ENCODE measurements around the gene SLC44A1. TPM values are rescaled to one million over a fixed set of nuclear protein-coding genes. Genes with fewer than 3 reads are reported as not detected.

SLC44A1 gene
- total RNA-seq, 1 donor from 2014 or later: 48.7 TPM

DNA sequence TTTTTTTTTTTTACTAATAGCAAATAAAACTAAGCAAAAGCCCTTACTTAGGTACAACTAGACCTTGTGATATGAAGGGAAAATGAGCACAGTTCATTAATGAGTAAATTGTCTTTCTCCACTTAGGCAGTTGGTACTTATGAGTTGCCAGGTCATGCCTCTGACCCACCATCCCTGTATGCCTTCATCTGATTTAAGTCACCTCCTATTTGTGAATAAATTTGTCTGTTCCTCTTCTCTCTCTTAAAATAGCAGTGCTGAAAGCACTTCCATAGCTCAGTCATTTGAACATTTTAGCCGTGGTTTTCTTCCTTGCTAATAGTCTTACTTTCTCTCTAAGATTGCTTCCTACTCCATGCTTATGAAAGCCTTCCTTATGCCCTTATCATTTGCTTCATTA is 61.4 kb downstream of the SLC44A1 start:
- DNase-seq (ENCODE audit: low spot score, unreplicated experiment): no peak
- Mint-ChIP-seq H3K9me3 (ENCODE audit: low read depth) (no peaks in the 10 kb centered on the region), H3K36me3 (ENCODE audit: insufficient read depth) (peaks cover 9% of the 10 kb centered on the region), H3K4me3 (ENCODE audit: low read depth) (no peak overlapping the region), H3K4me1 (ENCODE audit: low read depth) (peaks cover 31% of the 10 kb centered on the region), H3K27ac (no peak overlapping the region), H3K27me3 (no peaks in the 10 kb centered on the region)
- no peak for TF ChIP-seq CTCF (IDR thresholded peaks at IDR 0.05; ENCODE audit: unreplicated experiment)

- Mint-ChIP-seq H3K36me3 (ENCODE audit: insufficient read depth) (peaks cover 9% of the 10 kb centered on the region), H3K4me3 (ENCODE audit: low read depth) (no peak overlapping the region), H3K9me3 (ENCODE audit: low read depth) (no peaks in the 10 kb centered on the region), H3K27me3 (no peaks in the 10 kb centered on the region), H3K27ac (no peak overlapping the region), H3K4me1 (ENCODE audit: low read depth) (peaks cover 31% of the 10 kb centered on the region)
- no peak for DNase-seq (ENCODE audit: low spot score, unreplicated experiment)
- no peak for TF ChIP-seq CTCF (IDR thresholded peaks at IDR 0.05; ENCODE audit: unreplicated experiment)
Observed at GRCh38 chr9:105306351-105307140, 62.1 kb downstream of the SLC44A1 start.

DNA sequence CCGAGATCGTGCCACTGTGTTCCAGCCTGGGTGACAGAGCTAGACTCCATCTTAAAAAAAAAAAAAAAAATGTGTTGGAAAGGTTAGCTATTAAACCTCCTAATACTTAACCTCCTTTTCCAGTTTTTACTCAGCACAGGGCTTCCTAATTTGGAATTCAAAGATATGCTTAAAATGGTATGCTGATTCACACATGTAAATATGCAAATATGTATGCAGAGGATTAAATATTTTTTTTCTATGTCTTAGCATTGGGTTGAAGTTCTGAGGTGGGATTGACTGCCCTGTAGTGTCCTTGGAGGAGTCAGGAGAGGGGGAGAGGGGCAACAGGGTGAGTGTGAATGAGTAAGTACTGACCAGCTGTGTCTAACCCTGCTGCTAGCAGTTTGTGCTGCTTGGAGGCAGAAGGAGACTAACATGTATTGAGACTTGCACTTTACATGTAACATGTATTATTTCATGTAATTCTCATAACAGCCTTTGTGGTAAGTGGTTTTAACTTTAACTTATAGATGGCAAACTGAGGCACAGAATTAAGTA is 63.2 kb downstream of the SLC44A1 start:
- no peaks in the 10 kb centered on the region for H3K27me3 Mint-ChIP-seq
- peaks cover 33% of the 10 kb centered on the region for H3K4me1 Mint-ChIP-seq (ENCODE audit: low read depth)
- H3K27ac Mint-ChIP-seq: peak overlapping the region; percentile 54
- peaks cover 12% of the 10 kb centered on the region for H3K36me3 Mint-ChIP-seq (ENCODE audit: insufficient read depth)
- no peak for DNase-seq (ENCODE audit: low spot score, unreplicated experiment)
- TF ChIP-seq CTCF (IDR thresholded peaks at IDR 0.05; ENCODE audit: unreplicated experiment): no peak
- H3K4me3 Mint-ChIP-seq (ENCODE audit: low read depth): no peak overlapping the region
- H3K9me3 Mint-ChIP-seq (ENCODE audit: low read depth): no peaks in the 10 kb centered on the region

GRCh38 chr9:105308461-105309341 is 64.2 kb downstream of the SLC44A1 start:
- Mint-ChIP-seq H3K27ac (peak overlapping the region; percentile 34), H3K4me3 (ENCODE audit: low read depth) (no peak overlapping the region), H3K27me3 (no peaks in the 10 kb centered on the region), H3K9me3 (ENCODE audit: low read depth) (no peaks in the 10 kb centered on the region), H3K4me1 (ENCODE audit: low read depth) (peaks cover 37% of the 10 kb centered on the region), H3K36me3 (ENCODE audit: insufficient read depth) (peaks cover 6% of the 10 kb centered on the region)
- no peak for TF ChIP-seq CTCF (IDR thresholded peaks at IDR 0.05; ENCODE audit: unreplicated experiment)
- no peak for DNase-seq (ENCODE audit: low spot score, unreplicated experiment)

- H3K27me3 Mint-ChIP-seq: no peaks in the 10 kb centered on the region
- H3K36me3 Mint-ChIP-seq (ENCODE audit: insufficient read depth): peaks cover 5% of the 10 kb centered on the region
- peaks cover 35% of the 10 kb centered on the region for H3K4me1 Mint-ChIP-seq (ENCODE audit: low read depth)
- no peak overlapping the region for H3K27ac Mint-ChIP-seq
- H3K9me3 Mint-ChIP-seq (ENCODE audit: low read depth): no peaks in the 10 kb centered on the region
- no peak for DNase-seq (ENCODE audit: low spot score, unreplicated experiment)
- H3K4me3 Mint-ChIP-seq (ENCODE audit: low read depth): no peak overlapping the region
- TF ChIP-seq CTCF (IDR thresholded peaks at IDR 0.05; ENCODE audit: unreplicated experiment): no peak
Observed at GRCh38 chr9:105309531-105309931, 65.1 kb downstream of the SLC44A1 start.
